Measurements from ENCODE around the gene HPS4. TPM values are rescaled to one million over a fixed set of nuclear protein-coding genes. Genes with fewer than 3 reads are reported as not detected.
"Not testable (repeated sequence)": the region's sequence is repeated elsewhere in the genome, so short reads cannot be mapped to it uniquely, and the experiment has no call there.

Gene HPS4
- polyA plus RNA-seq, 12 donors = 12.8 to 41.2 (median 18.6) TPM; not detected in 1

DNA sequence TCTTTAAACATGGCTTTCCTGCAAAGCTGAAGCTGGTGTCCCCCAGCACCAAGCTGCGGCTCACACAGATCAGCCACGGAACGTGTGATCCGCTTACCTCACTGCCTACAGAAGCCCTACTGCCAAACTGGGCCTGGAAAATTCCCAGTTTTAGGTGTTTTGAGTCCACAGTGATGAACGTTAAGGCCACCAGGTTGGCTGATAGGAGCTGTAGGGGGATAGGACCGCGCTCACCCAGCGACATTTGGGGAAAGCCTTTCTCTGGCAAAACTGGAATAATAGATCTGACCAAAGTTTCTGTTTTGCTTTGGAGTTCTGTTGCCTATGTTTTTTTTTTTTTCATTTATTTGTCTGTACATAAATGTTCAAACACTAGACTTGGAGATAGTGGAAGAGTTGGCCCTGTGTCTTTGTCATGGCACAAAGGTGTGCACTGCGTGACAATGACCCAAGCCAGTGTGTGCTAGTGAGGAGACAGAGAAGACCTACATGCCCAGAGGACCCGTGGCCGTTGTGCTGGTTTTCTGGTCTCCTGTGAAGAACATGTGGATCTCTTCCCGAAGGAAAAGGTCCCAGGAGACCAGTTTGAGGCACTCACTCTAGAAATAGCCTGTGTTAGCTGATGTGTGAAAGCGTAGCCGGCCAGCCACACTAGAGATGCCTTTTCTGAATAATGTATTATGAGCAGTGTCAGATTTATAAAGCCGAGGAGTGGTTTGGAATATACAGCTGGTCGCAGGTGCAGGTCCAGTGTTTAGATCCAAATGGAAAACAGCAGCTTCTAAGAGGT, 39.5 kb downstream of the HPS4 start:
- no peak for DNase-seq

DNA sequence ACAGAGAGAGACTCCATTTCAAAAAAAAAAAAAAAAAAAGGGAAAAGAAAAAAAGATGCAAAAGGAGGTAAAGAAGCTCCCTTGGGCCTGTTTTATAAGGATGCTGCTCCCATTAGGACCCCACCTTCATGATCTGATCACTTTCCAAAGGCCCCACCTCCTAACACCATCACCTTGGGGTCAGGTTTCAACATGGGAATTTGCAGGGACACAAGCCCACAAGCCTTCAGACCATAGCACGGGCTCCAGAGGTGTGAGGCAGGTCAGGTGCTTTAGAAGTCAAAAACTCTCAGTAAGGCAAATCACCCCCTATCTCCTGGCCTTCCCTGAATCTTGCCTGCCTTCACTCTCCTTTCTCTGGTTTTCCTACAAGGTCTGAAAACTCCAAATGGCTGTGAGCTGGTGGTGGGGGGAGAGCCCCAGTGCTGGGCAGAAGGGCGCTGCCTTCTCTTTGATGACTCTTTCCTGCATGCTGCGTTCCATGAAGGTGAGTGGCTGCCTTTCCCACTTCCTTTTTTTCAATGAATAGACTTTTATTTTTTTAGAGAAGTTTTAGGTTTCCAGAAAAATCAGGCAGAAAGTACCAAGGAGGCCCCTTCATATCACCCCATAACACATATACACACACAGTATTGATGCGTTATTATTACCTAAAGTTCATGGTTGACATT, 41.4 kb downstream of the HPS4 start:
- DNase-seq = no peak

DNA sequence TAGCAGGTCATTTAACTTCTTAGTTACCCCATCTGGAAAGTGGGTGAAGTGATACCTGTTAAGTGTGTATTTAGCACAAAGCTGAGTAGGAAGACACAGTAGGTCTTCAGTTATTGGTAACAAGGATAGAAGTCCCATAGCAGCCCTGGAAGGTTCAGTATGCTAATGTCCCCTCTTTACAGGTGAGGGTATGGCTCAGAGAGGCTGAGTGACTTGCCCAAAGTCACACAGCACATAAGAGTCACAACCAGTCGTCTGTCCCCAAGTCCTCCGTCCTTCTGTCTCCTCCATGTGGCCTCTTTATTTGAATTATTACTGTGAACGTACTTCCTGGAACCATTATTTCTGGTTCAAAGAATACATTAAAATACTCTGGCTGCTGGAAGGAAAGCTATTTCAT, 44.0 kb downstream of the HPS4 start:
- no peak for DNase-seq

DNA sequence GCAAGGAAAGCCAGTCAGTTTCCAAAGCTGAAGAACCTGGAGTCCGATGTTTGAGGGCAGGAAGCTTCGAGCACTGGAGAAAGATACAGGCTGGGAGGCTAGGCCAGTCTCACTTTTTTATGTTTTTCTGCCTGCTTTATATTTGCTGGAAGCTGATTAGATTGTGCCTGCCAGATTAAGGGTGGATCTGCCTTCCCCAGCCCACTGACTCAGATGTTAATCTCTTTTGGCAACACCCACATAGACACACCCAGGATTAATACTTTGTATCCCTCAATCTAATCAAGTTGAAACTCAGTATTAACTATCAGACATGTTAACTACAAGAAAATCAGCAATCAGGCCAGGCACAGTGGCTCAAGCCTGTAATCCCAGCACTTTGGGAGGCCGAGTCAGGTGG, 44.8 kb downstream of the HPS4 start:
- DNase-seq = not testable (repeated sequence)

DNA sequence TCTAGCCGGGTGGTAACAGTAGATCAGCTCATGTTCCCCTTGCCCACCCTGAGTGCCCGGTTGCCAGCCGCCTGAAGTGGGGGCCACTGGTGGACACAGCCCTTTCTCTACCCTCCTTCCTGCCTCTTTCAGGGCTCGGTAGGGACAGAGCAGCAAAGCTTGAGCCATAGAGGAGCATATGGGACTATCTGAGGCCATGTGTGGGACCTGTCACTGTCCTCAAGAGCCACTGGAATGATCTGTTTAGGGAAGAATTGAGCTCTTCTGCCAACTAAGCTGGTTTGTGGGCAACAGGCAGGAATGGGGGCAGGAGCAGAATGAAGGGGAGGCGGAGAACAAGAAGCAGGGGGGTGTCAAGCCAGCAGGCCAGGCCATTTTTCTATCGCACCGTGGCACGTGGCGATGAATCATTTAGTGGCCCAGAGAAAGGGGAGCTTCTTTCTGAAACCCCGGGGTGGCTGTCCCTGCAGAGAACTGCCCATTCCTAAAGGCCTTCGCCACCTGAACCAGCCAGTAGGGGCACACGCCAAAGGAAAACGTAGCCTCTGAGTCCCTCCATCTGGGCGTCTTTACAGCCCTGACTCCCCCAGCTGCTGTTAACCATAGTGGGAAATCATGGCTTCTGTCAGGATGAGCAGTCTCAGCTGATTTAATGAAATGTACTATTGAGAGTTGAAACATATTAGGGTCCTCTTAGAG, 45.7 kb downstream of the HPS4 start:
- DNase-seq = no peak

DNA sequence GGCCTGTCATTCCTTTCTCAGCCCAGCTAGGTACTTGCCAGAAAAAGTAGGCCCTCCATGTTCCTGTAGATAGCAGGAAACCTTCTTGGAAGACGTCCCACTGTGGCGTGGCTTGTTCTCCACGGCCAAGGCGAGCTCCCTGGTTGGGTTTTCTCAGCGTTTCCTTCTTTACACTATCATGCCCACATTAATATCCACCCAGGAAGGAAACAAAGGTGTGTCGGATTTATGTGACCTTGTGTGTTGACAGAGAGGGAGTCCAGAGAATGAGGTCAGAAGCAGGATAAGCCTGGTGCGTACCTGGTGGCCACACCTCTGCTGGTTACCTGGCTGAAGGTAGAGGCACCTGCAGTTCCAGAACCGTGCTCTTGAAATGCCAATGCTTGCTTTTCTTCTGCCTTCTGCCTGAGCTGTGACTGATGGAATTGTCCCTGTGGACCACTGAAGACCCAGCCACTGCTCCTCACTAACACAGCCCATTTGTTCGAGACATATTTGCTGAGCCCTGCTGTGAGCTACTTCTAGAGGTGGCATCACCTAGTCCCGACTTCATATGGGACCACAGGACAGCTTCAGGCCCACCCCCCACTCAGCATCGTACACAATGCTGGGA, 46.6 kb downstream of the HPS4 start:
- no peak for DNase-seq

DNA sequence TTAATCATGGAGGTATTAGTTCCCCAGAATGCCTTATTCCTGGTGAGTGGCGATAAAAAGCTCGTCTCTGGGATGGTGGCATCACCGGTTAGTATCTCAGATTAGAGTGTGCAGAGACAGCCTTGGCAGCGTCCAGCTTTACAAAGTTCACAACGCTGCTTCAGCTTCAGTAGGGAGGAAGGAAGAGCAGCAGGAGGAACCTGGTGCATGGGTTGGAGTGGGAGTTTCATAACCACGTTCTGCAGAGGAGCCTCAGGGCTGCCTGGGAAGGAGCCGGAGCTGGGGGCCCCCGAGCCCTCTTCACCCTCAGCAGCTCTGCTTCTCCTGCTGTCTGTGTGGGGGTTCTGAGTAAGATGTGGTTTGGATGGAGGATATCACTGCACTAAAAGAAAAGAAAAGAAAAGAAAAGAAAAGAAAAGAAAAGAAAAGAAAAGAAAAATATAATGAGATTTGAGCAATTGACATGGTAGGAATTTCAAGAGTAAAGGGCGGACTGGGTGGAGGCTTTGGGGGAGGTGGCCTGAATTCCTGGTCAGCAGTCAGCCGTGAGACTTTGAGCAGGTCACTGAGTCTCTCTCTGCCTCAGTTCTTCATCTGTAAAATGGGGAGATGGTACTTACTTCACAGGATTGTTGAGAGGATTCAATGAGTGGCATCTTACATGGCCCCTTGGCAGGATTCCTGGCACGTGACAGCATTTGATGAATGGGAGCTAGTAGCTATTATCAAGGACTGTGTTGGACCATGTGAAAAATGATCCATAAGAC, 48.1 kb downstream of the HPS4 start:
- no peak for DNase-seq

DNA sequence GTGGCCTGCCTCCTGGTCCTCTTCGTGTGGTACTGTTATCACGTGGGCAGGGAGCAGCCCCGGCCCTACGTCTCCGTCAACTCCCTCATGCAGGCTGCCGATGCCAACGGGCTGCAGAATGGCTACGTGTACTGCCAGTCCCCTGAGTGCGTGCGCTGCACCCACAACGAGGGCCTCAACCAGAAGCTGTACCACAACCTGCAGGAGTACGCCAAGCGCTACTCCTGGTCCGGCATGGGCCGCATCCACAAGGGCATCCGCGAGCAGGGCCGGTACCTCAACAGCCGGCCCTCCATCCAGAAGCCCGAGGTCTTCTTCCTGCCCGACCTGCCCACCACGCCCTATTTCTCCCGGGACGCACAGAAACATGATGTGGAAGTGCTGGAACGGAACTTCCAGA, 49.8 kb downstream of the HPS4 start:
- DNase-seq = no peak

DNA sequence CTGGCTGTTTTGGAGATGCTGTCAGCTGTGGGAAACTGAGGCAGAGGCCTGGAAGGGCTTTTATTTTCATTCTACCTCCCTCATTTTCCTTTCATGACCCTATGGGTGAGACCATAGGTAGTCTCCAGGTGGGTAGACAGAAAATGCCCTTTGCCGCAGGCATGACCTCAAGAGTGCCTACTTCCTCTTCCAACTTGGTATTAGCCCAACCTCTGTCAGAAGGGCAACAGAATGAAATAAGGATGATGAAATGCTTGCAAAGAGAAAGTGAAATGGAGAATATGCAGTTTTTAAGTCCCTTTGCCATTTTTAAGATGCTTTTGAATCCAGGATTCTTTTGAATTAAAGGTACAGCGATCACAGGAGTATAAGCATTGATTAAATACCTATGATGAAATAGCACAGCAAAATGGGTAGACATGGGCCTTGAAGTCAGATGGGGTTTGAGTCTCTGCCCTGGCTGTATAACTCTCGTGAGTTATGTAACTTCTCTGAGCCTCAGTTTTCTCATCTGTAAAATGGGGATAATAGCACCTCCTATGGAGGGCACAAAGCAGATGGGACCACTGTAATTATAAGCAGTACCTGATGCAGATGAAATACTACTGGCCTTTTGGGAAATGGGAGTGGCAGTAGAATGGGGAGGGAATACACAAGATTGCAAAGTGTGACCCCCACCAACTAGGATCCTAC, 50.8 kb downstream of the HPS4 start:
- DNase-seq = no peak

DNA sequence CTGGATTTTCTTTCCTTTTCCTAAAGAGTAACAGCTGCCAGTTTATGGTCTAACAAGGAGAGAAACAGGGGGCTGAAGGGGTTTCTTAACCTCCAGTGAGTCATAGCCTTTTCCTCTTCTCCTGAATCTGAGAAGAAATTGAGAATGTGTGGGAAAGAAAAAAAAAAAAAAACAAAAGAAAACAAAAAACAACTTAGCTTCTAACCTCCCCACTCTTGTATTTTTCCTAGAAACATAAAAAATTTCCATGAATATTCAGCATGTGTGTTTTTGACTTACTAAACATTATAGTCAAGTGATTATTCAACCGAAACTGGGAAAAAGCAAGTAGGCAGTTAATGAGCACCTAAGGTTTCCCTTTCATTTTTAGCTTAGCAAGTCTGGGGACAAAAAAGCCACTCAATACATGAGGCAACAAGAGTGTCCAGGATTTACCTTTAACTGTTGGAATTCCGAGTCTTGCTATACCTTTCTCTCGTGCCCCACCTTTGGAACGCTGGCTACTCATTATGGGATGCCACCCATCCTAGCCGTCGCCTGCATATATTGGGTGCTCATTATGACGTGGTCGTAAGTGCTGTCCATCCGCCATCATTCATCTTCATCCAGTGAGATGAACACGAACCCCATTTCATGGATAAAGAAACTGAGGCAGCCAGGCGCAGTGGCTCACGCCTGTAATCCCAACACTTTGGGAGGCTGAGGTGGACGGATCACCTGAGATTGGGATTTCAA, 52.2 kb downstream of the HPS4 start:
- no peak for DNase-seq

DNA sequence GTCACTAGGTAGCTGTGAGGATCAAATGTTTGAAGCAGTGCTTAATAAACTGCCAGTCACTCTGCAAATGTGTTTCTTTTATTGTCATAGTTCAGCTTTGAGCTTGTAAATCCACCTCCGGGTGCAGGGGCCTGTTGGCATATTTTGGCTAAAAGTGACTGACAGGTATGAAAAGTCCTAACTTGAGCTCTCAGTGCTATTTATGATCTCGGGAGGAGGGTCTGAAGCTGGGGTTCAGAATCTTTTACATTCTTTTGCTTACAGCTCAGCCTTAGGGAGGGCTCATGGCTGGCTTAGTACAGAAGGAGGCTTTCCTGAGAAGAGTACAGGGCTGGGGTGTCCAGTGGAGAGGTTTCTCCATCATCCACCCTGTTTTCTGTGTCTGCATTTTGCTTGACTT, 53.0 kb downstream of the HPS4 start:
- no peak for DNase-seq

DNA sequence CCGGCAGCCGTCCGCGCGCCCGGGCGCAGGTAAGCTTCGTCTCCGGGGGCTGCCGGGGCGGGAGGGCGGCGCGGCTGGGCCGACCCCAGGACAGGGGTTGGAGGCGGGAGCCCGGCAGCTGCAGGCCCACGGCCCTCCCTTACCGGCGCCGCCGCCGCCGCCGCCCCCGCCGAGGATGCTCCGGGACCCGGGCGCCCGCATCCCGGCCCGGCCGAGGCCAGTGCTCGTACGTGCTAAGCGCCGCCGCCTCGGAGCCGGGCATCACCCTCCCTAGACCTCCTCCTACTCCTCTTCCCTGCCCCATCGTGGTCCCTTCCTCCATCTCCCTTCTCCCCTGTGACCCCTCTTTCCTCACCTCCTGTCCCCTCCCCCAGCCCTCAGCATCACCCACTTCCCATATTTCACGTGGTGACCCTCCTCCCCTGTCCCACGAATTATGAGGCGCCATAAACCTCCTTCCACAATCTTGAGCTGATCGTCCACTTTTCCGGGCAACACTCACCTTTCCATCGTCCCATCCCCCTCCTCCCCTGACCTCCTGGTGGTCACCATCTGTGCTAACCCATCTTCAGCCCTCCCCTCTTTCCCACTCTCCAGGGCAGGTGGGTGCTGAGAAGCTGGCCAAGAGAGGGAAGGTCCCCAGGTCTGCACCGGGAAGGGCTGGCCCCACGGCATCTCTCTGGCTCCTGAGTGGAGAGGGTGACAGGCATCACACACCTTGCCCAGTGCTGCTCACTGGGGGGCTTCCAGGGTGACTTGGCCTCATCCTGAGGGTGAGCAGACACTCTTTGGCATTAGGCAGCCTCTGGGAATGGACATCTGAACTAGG, 53.9 kb downstream of the HPS4 start:
- no peak for DNase-seq

DNA sequence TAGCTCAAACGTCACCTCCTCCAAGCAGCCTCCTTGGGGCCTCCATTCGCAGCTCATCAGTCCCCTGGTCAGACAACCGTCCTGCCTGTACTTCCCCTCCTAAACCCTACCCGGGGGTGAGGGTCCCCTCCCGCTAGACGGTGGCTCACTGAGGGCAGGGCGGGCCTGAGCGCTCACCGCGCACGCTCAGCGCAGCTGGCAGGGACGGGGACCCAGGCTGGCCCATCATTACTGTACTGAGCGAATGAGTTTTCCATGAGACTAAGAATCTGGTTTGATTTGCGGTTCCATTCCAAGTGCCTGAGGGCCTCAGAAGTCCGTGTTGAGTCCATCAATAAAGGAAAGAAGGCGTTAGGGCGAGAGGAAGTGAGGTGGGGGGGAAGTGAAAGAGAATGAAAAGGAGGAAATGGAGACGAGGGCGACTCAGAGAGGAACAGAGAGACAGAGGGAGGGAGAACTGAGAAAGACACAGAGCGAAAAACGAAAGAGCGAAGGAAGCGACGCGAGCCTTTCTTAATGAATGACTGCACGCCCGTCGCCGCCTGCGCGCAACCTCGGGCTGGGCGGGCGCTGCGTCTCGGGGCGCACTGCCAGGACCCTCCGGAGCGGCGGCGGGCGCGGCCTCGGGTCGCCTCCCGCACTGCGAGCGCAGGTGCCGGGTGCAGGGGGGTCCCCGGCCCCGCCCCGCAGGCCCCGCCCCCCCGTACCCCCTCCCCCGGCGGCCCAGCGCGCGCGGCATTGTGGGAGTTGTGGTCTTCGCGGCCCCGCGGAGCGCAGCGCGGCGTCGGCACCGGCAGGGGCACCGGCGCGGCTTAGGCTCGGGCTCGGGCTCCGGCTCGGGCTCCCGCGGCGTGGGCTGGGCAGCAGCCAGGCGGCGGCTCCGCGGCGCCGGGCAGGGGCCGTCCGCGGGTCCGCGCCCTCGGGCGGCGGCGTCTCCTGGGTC, 54.8 kb downstream of the HPS4 start, which contains the start of gene ASPHD2:
Gene ASPHD2, plus strand, starts transcription at position 746 of the 943 bp plus-strand sequence. CDS start 4,356 bp downstream, outside the sequence.
- DNase-seq = peak; percentile 63

DNA sequence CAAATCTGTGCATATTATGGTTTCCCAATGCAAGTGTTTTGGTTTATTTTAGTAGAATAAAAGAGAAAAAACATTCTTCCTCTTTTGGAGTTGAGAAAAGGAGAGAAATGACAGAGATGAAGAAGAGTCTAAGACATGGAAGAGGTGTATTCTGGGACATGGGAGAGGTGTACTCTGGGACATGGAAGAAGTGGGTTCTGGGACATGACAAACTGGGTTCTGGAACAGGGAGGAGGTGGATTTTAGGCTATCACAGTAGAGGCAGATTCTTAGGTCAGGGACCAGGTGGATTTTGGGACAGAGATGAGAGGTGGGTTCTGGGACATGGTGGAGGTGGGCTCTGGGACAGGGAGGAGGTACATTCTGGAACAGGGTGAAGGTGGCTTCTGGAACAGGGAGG, 56.7 kb downstream of the HPS4 start:
- DNase-seq = no peak

DNA sequence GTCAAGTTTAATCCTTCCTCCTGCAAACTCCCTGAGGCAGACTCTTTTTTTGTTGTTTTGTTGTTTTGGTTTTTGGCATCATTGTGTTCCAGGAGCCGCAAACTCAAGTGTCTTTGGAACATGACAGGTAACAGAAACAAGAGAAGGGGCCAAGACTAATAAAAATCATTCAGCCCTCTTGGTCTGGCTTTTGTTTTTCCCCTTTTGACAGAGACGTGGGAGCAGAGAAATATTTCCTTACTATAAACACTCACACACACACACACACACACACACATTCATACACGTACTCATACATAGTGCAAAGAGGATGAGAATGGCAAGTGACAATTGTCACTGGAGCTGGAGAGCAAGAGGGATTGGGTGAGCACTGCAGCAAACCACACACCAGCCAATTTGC, 65.0 kb downstream of the HPS4 start:
- no peak for DNase-seq

DNA sequence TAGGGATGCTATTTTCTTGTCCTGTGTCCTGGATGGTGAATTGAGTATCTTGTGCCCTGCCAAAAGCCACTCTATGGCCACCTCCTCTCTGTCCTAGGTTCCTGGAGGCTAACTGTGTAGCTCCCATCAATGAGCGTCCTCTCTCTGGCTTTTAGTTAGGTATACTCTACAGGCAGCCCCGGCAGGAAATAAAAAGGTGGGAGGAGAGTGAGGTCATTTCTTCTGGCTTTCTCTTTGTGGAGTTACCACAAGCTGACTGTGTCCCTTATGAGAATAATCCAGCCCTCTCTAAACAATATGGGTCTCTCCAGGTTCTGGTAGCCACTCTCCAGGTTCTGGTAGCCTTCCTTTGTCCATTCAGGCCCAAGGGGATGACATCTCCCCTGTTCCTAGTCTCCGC, 66.2 kb downstream of the HPS4 start:
- no peak for DNase-seq

DNA sequence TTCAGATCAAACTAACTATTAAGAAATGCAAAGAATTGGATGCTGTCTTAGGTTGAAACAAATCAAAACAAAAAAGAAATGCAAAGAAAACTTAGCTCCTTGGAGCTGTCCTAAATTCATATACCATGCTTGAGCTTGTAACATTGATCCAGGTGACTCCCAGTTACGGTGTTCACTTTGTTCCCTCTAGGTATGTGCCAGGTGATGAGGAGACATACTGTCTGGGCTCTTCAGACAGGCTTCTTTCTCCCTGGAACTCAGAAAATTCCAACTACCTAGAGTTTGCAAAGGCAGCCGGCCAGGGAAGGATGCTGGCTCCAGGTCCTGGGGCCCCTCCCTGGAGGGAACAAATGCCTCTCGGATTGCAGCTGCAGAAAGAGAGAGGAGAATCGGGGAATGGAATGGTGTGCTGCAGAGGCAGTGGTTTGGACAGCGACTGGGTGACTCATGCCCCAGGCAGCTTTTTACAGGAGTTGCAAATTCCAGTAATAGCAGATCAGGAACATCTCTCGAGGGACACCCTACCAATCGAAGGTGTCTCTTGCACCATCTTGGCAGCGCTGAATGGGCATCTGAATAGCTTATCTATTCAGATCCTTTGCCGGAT, 66.8 kb downstream of the HPS4 start:
- DNase-seq = no peak

DNA sequence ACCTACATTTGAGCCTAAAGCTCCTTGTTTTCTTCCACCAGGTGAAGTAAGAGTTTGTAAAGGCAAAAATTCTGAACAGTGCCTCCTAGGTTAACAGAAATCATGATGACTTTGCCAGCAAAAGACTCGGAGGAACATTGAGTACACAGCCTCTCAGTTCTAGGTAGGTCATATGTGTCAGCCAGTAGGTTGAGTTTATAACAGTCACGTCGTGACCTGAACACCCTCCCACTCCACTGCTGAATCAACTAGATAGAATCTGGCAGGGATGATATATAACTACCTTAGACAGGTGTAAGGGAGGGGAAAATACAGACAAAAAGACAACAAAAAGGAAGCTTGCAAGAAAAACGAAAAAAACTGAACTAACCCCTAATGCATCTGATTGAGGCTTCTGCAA, 67.3 kb downstream of the HPS4 start:
- DNase-seq = no peak

Measured in muscle of arm (tissue), 12 donors.